C4-2B (cell line): ENCODE data around the gene UBE2Q2.

Experiments used
- CTCF ChIP-seq: fragments of 450-650 bp; conservative IDR thresholded peaks from 2 replicates; pipeline ENCODE4 v1.5.1; 2017; ENCODE audit warnings: mild to moderate bottlenecking
- ZFX ChIP-seq: fragments of 450-650 bp; IDR thresholded peaks from 2 replicates; pipeline ENCODE4 v1.6.1; 2017

- no peak for TF ChIP-seq CTCF
- TF ChIP-seq ZFX, result no peak
Measured at GRCh38 chr15:75811626-75812025, 31.6 kb upstream of the UBE2Q2 start.
